WTC11 (cell line): Measurements from ENCODE around the gene TFCP2.

Experiments used
- ATF1 ChIP-seq: sonication (generic); formaldehyde crosslinking; IDR thresholded peaks from 2 replicates; pipeline ENCODE4 v1.8.1; 2023; ENCODE audit warnings: mild to moderate bottlenecking, moderate library complexity, missing genetic modification reagents
- ATF3 ChIP-seq: sonication (generic); formaldehyde crosslinking; conservative IDR thresholded peaks from 2 replicates; pipeline ENCODE4 v1.8.1; 2022; ENCODE audit warnings: mild to moderate bottlenecking, missing genetic modification reagents
- CREM ChIP-seq: sonication (generic); formaldehyde crosslinking; IDR thresholded peaks from 2 replicates; pipeline ENCODE4 v1.8.1; 2022; ENCODE audit warnings: mild to moderate bottlenecking, missing genetic modification reagents, moderate library complexity
- CTCF ChIP-seq: fragments of 200-600 bp; IDR thresholded peaks from 2 replicates; pipeline ENCODE4 v1.8.0; 2022; ENCODE audit warnings: antibody characterized with exemption
- FOXJ3 ChIP-seq: sonication (generic); formaldehyde crosslinking; IDR thresholded peaks from 2 replicates; pipeline ENCODE4 v1.9.0; 2021; ENCODE audit warnings: missing genetic modification reagents, mild to moderate bottlenecking, borderline replicate concordance
- FOXP1 ChIP-seq: sonication (generic); formaldehyde crosslinking; IDR thresholded peaks from 2 replicates; pipeline ENCODE4 v1.8.0; 2022; ENCODE audit warnings: missing genetic modification reagents, mild to moderate bottlenecking, moderate library complexity, borderline replicate concordance
- HMGXB4 ChIP-seq: sonication (generic); formaldehyde crosslinking; IDR thresholded peaks from 2 replicates; pipeline ENCODE4 v1.8.1; 2023; ENCODE audit warnings: mild to moderate bottlenecking, moderate library complexity, missing genetic modification reagents
- NR3C1 ChIP-seq: sonication (generic); formaldehyde crosslinking; conservative IDR thresholded peaks from 2 replicates; pipeline ENCODE4 v1.8.1; 2023; ENCODE audit warnings: low read depth, mild to moderate bottlenecking, missing genetic modification reagents
- USF2 ChIP-seq: sonication (generic); formaldehyde crosslinking; IDR thresholded peaks from 2 replicates; pipeline ENCODE4 v1.8.1; 2023; ENCODE audit warnings: mild to moderate bottlenecking, missing genetic modification reagents, moderate library complexity
- ZNF281 ChIP-seq: sonication (generic); formaldehyde crosslinking; IDR thresholded peaks from 2 replicates; pipeline ENCODE4 v1.8.0; 2023; ENCODE audit warnings: mild to moderate bottlenecking, missing genetic modification reagents
- ZNF512 ChIP-seq: sonication (generic); formaldehyde crosslinking; IDR thresholded peaks from 2 replicates; pipeline ENCODE4 v1.8.1; 2022; ENCODE audit warnings: missing genetic modification reagents, borderline replicate concordance
- TF ChIP-seq, protein P1 (sequence below): sonication (generic); formaldehyde crosslinking; IDR thresholded peaks from 2 replicates; pipeline ENCODE4 v1.8.0; 2022; ENCODE audit warnings: mild to moderate bottlenecking, missing genetic modification reagents

GRCh38 chr12:51218607-51219161 lies 45.7 kb upstream of the TFCP2 start:
- TF ChIP-seq ATF1 (CRISPR knock-in tag) (no peak), FOXJ3 (no peak), CREM (CRISPR knock-in tag) (no peak), ATF3 (CRISPR knock-in tag) (no peak), CTCF (no peak), ZNF281 (CRISPR knock-in tag) (no peak), HMGXB4 (CRISPR knock-in tag) (no peak), NR3C1 (CRISPR knock-in tag) (no peak), FOXP1 (no peak), USF2 (no peak), ZNF512 (CRISPR knock-in tag) (no peak)
- TF ChIP-seq, protein P1, sequence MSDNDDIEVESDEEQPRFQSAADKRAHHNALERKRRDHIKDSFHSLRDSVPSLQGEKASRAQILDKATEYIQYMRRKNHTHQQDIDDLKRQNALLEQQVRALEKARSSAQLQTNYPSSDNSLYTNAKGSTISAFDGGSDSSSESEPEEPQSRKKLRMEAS (CRISPR knock-in tag), result no peak
